Panc1 (cell line): ENCODE measurements around the gene CPA3. TPM values are rescaled to one million over a fixed set of nuclear protein-coding genes. Genes with fewer than 3 reads are reported as not detected.

ENCODE experiments used
- ATAC-seq: fragments of 200-7000 bp; cut with Tn5 transposase; 2 replicates; pipeline ENCODE4 v1.9.1; 2020; ENCODE audit warnings: mild to moderate bottlenecking, moderate library complexity
- BruUV-seq: library from RNA; stranded (reverse); fragments of 400-500 nt; replicated peaks from 2 replicates; lab custom pipeline; 2021; lab: Mats Ljungman, UMichigan
- CTCF ChIA-PET: fragments of 300-600 bp; sonication (Branson Sonifier 250); formaldehyde crosslinking; loops from one replicate; lab custom pipeline; 2022; ENCODE audit warnings: antibody characterized with exemption; lab: Charles Lee
- POLR2A ChIA-PET: fragments of 300-600 bp; sonication (Branson Sonifier 250); formaldehyde crosslinking; loops from one replicate; lab custom pipeline; 2022; ENCODE audit warnings: antibody characterized with exemption; lab: Charles Lee
- DNase-seq: peaks from one replicate; pipeline ENCODE4 v3.0.0-alpha.2; 2010; ENCODE audit warnings: low read depth, low spot score
- H3K27ac ChIP-seq: 2 replicates; pipeline ENCODE4 v1.5.1; 2011; ENCODE audit warnings: mild to moderate bottlenecking, low read length, inconsistent platforms
- H3K27me3 ChIP-seq: fragments of 200-500 bp; sonication (Bioruptor generic); 2 replicates; pipeline ENCODE4 v1.6.0; 2014; ENCODE audit warnings: low read length, inconsistent platforms; ENCODE audit not compliant: control insufficient read depth, insufficient read depth
- H3K36me3 ChIP-seq: fragments of 200-500 bp; sonication (Bioruptor generic); 2 replicates; pipeline ENCODE4 v1.5.1; 2014; ENCODE audit warnings: inconsistent platforms, mild to moderate bottlenecking, low read length, moderate library complexity; ENCODE audit not compliant: control insufficient read depth, insufficient read depth
- H3K4me1 ChIP-seq: 2 replicates; pipeline ENCODE4 v1.5.1; 2011; ENCODE audit warnings: inconsistent platforms, mild to moderate bottlenecking, low read length, moderate library complexity; ENCODE audit not compliant: control insufficient read depth, insufficient read depth
- H3K4me3 ChIP-seq, 2 experiments: 2 replicates each; pipeline ENCODE4 v1.5.1; 2011 to 2012; ENCODE audit warnings: low read depth in 2 of 2, low read length in 2 of 2, mild to moderate bottlenecking in 2 of 2, inconsistent platforms in 1 of 2, moderate library complexity in 1 of 2
- H3K9me3 ChIP-seq: fragments of 200-500 bp; sonication (Bioruptor generic); 2 replicates; pipeline ENCODE4 v1.5.1; 2014; ENCODE audit warnings: low read depth, mild to moderate bottlenecking, inconsistent platforms, low read length, moderate library complexity; ENCODE audit not compliant: control insufficient read depth, insufficient read depth
- CTCF ChIP-seq: fragments of 450-650 bp; IDR thresholded peaks from 2 replicates; pipeline ENCODE4 v1.5.1; 2017; ENCODE audit warnings: mild to moderate bottlenecking
- POLR2AphosphoS5 ChIP-seq: IDR thresholded peaks from 2 replicates; pipeline ENCODE4 v1.6.1; 2012; ENCODE audit warnings: mild to moderate bottlenecking, low read depth, low read length, moderate library complexity
- REST ChIP-seq, 2 experiments: IDR thresholded peaks; 2 replicates each; pipeline ENCODE4 v1.6.1; 2011 to 2012; ENCODE audit warnings: low read depth in 2 of 2, control low read depth in 1 of 2, low read length in 1 of 2, mild to moderate bottlenecking in 1 of 2, moderate library complexity in 1 of 2; ENCODE audit not compliant: insufficient read depth in 1 of 2
- SIN3A ChIP-seq: IDR thresholded peaks from 2 replicates; pipeline ENCODE4 v1.6.1; 2012; ENCODE audit warnings: low read depth, mild to moderate bottlenecking, low read length, moderate library complexity, borderline replicate concordance; ENCODE audit not compliant: insufficient read depth
- TCF7L2 ChIP-seq: IDR thresholded peaks from 2 replicates; pipeline ENCODE4 v1.6.1; 2011; ENCODE audit warnings: mild to moderate bottlenecking, low read depth, low read length, inconsistent platforms
- in situ Hi-C: cut with HindIII; loops from 2 replicates; pipeline ENCODE4 v1.10.0; 2016; ENCODE audit warnings: low sequenced_read_pairs, low pct_unique_long_range_greater_than_20kb
- intact Hi-C: fragments of 100-400 bp; cut with micrococcal nuclease; formaldehyde crosslinking; loops from one replicate; pipeline ENCODE4 v1.10.0; 2022; ENCODE audit not compliant: unreplicated experiment
- total RNA-seq: library from RNA; stranded (reverse); gene quantifications from one replicate; pipeline ENCODE4 v1.2.1, GENCODE V29; 2021; ENCODE audit not compliant: unreplicated experiment

The CPA3 gene
- total RNA-seq, 1 experiment from 2014 or later = not detected

GRCh38 chr3:148816981-148817525 lies 48.0 kb upstream of the CPA3 start:
- TF ChIP-seq TCF7L2 = no peak
- TF ChIP-seq REST (IDR thresholded peaks at IDR 0.05; ENCODE audit: insufficient read depth in 1 of 2, low read depth in 2 of 2, low read length in 1 of 2) = no peak
- no peak for TF ChIP-seq CTCF
- TF ChIP-seq SIN3A = no peak
- TF ChIP-seq POLR2AphosphoS5 = no peak
- H3K27me3 ChIP-seq = peaks cover 7% of the 10 kb centered on the region
- BruUV-seq = no TSS peak
- H3K4me3 ChIP-seq = no peak overlapping the region
- intact Hi-C loops = no loop called here
- no peaks in the 10 kb centered on the region for H3K36me3 ChIP-seq
- ChIA-PET POLR2A (no interaction called here), CTCF (no interaction called here)
- no peaks in the 10 kb centered on the region for H3K9me3 ChIP-seq
- in situ Hi-C loops = no loop called here
- H3K4me1 ChIP-seq = no peaks in the 10 kb centered on the region
- no peak for DNase-seq
- no peak overlapping the region for H3K27ac ChIP-seq
- ATAC-seq = no peak

GRCh38 chr3:148820361-148821245 lies 44.5 kb upstream of the CPA3 start:
- ATAC-seq (no peak), DNase-seq (no peak)
- Histone ChIP-seq H3K27me3 (peaks cover 7% of the 10 kb centered on the region), H3K9me3 (no peaks in the 10 kb centered on the region), H3K4me3 (no peak overlapping the region), H3K36me3 (no peaks in the 10 kb centered on the region), H3K4me1 (no peaks in the 10 kb centered on the region), H3K27ac (no peak overlapping the region)
- ChIA-PET POLR2A (no interaction called here), CTCF (no interaction called here)
- in situ Hi-C loops = no loop called here
- intact Hi-C loops = no loop called here
- no TSS peak for BruUV-seq
- TF ChIP-seq POLR2AphosphoS5 (no peak), REST (IDR thresholded peaks at IDR 0.05; ENCODE audit: insufficient read depth in 1 of 2, low read depth in 2 of 2, low read length in 1 of 2) (no peak), SIN3A (no peak), CTCF (no peak), TCF7L2 (no peak)
